ENCODE results near the gene SIPA1L3. TPM values are rescaled to one million over a fixed set of nuclear protein-coding genes. Genes with fewer than 3 reads are reported as not detected.
A peak's percentile ranks its signal among the peaks of the same experiment; 100 is the strongest.

The SIPA1L3 gene
- total and polyA plus RNA-seq, 11 donors = 4.7 to 22.9 (median 8.8) TPM

DNA sequence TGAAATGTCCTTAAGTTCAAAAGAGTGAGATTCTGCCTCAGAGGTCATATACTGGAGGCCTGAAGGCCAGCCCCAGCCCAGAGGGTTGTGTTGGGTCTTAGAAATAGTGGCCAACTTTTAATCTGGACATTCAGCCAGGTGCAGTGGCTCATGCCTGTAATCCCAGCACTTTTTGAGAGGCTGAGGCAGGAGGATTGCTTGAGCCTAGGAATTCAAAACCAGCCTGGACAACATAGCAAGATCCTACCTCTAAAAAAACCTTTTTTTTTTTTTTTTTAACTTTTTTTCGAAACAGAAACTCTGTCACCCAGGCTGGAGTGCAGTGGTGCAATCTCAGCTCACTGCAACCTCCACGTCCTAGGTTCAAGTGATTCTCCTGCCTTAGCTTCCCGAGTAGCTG, 301.6 kb downstream of the SIPA1L3 start:
- Histone ChIP-seq H3K4me1 (peaks cover 0 to 29% (median 17%) of the 10 kb centered on the region in 12 donors), H3K4me3 (no peak overlapping the region), H3K27me3 (peaks cover 0 to 38% (median 16%) of the 10 kb centered on the region in 9 donors), H3K9me3 (no peaks in the 10 kb centered on the region), H3K27ac (peak overlapping the region in 2 of 12 donors; percentile 92), H3K36me3 (peaks cover 0 to 31% (median 15%) of the 10 kb centered on the region in 9 donors)
- no peak for DNase-seq
- intact Hi-C loops (cut with DNase I) = no loop called here
- TF ChIP-seq POLR2A (IDR thresholded peaks at IDR 0.05) = no peak
- TF ChIP-seq, protein P1, sequence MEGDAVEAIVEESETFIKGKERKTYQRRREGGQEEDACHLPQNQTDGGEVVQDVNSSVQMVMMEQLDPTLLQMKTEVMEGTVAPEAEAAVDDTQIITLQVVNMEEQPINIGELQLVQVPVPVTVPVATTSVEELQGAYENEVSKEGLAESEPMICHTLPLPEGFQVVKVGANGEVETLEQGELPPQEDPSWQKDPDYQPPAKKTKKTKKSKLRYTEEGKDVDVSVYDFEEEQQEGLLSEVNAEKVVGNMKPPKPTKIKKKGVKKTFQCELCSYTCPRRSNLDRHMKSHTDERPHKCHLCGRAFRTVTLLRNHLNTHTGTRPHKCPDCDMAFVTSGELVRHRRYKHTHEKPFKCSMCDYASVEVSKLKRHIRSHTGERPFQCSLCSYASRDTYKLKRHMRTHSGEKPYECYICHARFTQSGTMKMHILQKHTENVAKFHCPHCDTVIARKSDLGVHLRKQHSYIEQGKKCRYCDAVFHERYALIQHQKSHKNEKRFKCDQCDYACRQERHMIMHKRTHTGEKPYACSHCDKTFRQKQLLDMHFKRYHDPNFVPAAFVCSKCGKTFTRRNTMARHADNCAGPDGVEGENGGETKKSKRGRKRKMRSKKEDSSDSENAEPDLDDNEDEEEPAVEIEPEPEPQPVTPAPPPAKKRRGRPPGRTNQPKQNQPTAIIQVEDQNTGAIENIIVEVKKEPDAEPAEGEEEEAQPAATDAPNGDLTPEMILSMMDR (IDR thresholded peaks at IDR 0.05) = no peak
- ATAC-seq = no peak
- 93 to 95% (median 94%) methylated on average over 3 of the region's 3 CpGs for whole genome bisulfite sequencing, 4 donors

DNA sequence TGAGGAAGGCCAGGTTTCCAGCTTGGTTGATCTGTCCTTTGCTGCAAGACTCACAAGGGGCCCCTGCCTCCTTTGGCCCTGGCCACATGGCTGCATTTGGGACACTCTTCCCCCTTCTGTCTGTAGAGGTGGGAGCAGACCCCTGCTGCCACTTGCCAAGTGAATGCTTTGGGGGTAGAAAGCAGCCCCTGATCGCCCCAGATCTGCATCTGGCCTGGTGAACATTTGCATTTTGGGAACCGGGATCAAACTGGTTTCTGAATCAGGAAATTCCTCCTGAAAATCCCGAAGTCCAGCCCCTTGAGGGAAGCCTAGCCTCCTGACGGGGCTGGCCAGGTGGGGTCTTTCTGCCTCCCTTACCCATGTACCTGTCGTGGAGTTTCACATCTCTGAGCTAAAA, 302.1 kb downstream of the SIPA1L3 start:
- Histone ChIP-seq H3K27ac (peak overlapping the region in 11 of 12 donors; percentile 33 to 92 (median 72)), H3K4me1 (peaks cover 0 to 29% (median 17%) of the 10 kb centered on the region in 12 donors), H3K36me3 (peaks cover 0 to 26% (median 15%) of the 10 kb centered on the region in 9 donors), H3K4me3 (peak overlapping the region in 10 of 12 donors; percentile 0 to 50 (median 31)), H3K9me3 (no peaks in the 10 kb centered on the region), H3K27me3 (peaks cover 0 to 38% (median 16%) of the 10 kb centered on the region in 9 donors)
- intact Hi-C loops (cut with DNase I) = no loop called here
- ATAC-seq (no peak), DNase-seq (no peak)
- TF ChIP-seq, protein P1 (IDR thresholded peaks at IDR 0.05) = no peak
- no peak for TF ChIP-seq POLR2A (IDR thresholded peaks at IDR 0.05)
- whole genome bisulfite sequencing, 4 donors = 22 to 45% (median 30%) methylated on average over 4 to 5 of the region's 5 CpGs

DNA sequence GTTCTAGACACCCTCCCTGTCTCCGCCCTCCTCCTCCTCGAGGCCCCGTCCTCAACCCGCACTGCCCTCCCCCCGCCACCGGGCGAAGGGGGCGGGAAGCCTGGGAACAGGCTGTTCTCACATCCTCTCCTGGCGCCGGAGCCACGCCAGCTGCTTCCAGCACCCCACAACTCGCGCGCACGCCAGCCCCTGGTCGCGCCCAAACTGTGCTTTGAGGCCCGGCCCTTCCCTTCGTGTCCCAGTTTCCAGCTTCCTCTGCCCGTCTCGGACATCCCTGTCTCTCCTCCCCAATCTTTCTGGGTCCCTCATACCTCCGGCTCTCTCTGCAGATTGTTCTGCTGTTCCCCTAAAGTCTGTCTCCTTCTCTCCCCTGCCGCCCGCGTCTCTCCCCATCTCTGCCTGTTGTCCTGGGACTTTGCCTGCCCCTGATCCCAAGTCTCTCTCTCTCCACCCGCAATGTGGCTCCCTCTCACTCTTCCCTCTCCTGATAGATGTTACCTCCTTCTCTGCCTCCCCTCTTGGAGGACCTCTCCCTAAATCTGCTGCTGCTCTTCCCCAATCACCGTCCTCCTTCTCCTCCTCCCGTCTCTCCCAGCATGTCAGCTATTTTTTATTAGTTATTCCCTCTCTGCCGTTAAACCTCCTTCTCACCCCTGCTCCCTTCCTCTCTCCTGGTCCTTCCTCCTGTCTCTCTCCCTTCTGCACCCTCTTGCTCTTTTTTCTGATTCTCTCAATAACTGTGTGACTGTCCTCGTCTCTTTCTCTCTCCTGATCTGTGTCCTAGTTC, 302.9 kb downstream of the SIPA1L3 start:
- peak; percentile 82 to 90 (median 88) for ATAC-seq
- intact Hi-C loops (cut with DNase I) = loop anchor here in 1 of 10 donors (1.0 kb wide), 1 partner anchor 27 kb away; no protein-coding TSS in a partner anchor
- Histone ChIP-seq H3K9me3 (no peaks in the 10 kb centered on the region), H3K27me3 (peaks cover 0 to 38% (median 16%) of the 10 kb centered on the region in 9 donors), H3K27ac (peak overlapping the region in 11 of 12 donors; percentile 53 to 92 (median 72)), H3K36me3 (peaks cover 0 to 20% (median 8%) of the 10 kb centered on the region in 9 donors), H3K4me3 (peak overlapping the region in 10 of 12 donors; percentile 2 to 50 (median 31)), H3K4me1 (peaks cover 0 to 29% (median 17%) of the 10 kb centered on the region in 12 donors)
- 3 to 7% (median 4%) methylated on average over 21 to 30 of the region's 30 CpGs for WGBS, 4 donors
- DNase-seq = peak; percentile 76 to 90 (median 86)
- TF ChIP-seq POLR2A (IDR thresholded peaks at IDR 0.05) = no peak
- TF ChIP-seq, protein P1 (IDR thresholded peaks at IDR 0.05) = no peak

DNA sequence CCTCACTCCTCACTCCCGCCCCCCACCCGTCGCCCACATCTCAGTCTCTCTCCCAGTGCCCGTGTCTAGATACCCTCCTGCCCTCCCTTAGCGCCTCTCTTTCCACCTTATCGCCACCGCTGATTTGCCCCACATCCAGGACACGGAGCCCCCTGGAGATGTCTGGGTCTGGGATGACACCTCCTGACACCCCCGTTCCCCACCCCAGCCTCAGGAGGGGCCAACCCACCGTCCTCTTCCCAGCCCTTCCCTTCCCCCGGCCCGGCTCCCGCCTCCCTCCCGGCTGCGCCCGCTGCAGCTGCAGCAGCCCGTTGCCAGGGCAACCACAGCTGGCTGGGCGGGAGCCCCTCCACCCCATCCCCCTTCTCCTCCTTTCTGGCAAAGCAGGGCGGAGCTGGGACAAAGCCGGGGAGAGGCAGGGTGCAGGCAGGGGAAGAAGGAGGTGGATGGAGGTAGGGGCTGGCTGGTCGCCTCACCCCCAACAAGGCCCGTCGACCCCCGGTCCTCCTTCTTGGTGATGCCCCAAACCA, 303.5 kb downstream of the SIPA1L3 start:
- ATAC-seq = peak; percentile 57 to 73 (median 62)
- H3K27me3 ChIP-seq = peaks cover 0 to 38% (median 16%) of the 10 kb centered on the region in 9 donors
- intact Hi-C loops (cut with DNase I) = loop anchor here in 1 of 10 donors (1.0 kb wide), 1 partner anchor 27 kb away; no protein-coding TSS in a partner anchor
- TF ChIP-seq POLR2A (IDR thresholded peaks at IDR 0.05) = no peak
- TF ChIP-seq, protein P1 (IDR thresholded peaks at IDR 0.05) = no peak
- H3K36me3 ChIP-seq = peaks cover 0 to 16% (median 7%) of the 10 kb centered on the region in 9 donors
- WGBS, 4 donors = 3 to 5% (median 3%) methylated on average over 23 to 24 of the region's 24 CpGs
- H3K4me3 ChIP-seq = peak overlapping the region in 8 of 12 donors; percentile 10 to 50 (median 32)
- peak overlapping the region in 10 of 12 donors; percentile 47 to 92 (median 76) for H3K27ac ChIP-seq
- H3K9me3 ChIP-seq = no peaks in the 10 kb centered on the region
- H3K4me1 ChIP-seq = peaks cover 0 to 29% (median 17%) of the 10 kb centered on the region in 12 donors
- peak; percentile 66 to 84 (median 77) for DNase-seq

Data from heart left ventricle (tissue), 16 donors.